ENCODE measurements around the gene PKHD1.

- no peak for TF ChIP-seq GATA2 (IDR thresholded peaks at IDR 0.05; ENCODE audit: low read depth, low read length)
- TF ChIP-seq GATA3 (IDR thresholded peaks at IDR 0.05; ENCODE audit: low read depth, low read length) = no peak
Measured at GRCh38 chr6:52136055-52136454, 48.6 kb upstream of the PKHD1 start.

All from SH-SY5Y (cell line).